Measurements from ENCODE around the gene TNFRSF18. TPM values are rescaled to one million over a fixed set of nuclear protein-coding genes. Genes with fewer than 3 reads are reported as not detected.

The TNFRSF18 gene
- total RNA-seq, 3 donors from 2014 or later (not counting 1 experiment from before 2014, with no cell fraction given), result 40.3 to 81.9 (median 54.7) TPM

DNA sequence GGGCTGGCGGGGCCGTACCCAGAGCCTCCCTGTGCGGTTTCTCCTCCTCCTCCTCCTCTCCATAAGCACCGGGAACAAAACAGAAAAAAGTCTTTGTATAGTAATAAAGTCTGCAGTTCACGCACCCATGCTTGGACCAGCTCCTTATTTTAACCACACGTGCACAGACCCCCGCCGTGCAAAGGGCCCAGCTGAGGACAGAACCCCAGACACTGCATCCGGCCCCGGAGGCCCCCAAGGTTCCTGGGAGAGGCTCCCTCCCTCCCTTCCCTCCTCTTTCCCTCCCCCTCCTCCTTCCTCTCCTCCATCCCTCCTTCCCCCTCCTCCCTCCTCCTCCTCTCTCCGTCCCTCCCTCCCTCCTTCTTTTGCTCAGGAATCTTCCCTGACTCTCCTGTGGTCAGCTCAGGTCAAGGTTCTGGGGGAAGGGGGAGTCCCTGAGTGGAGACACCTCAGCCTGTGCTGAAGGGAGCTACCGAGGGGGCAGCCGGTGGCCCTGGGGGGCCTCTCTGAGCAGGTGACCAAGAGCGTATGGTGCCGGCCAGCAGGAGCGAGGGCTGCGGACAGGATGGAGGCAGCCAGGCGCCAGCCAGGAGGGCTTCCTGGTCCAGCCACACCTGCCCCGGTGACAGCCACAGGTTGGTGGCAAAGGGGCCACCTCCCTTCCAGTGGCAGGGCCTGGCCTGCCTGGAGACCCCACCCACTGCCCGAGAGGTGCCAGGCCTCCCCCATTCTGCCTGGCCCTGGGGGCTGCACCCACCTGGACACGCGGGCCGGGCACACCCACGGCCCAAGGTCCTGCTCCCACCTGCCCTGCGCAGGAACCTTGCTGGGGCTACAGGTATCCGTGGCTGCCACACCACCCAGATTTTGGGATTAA lies 35.9 kb downstream of the TNFRSF18 start:
- intact Hi-C loops (cut with micrococcal nuclease), result loop anchor here (5.0 kb wide), 1 partner anchor 37 kb away; the partner anchor contains the start of gene TNFRSF18
- 49% methylated on average over 23 of the region's 26 CpGs for WGBS (ENCODE audit: insufficient coverage)
- H3K27ac ChIP-seq (ENCODE audit: low read length), result no peak overlapping the region
- H3K4me3 ChIP-seq (ENCODE audit: low read length), result no peak overlapping the region
- H3K4me1 Mint-ChIP-seq, result peaks cover 10 to 14% of the 10 kb centered on the region in 2 donors
- TF ChIP-seq, protein P1, sequence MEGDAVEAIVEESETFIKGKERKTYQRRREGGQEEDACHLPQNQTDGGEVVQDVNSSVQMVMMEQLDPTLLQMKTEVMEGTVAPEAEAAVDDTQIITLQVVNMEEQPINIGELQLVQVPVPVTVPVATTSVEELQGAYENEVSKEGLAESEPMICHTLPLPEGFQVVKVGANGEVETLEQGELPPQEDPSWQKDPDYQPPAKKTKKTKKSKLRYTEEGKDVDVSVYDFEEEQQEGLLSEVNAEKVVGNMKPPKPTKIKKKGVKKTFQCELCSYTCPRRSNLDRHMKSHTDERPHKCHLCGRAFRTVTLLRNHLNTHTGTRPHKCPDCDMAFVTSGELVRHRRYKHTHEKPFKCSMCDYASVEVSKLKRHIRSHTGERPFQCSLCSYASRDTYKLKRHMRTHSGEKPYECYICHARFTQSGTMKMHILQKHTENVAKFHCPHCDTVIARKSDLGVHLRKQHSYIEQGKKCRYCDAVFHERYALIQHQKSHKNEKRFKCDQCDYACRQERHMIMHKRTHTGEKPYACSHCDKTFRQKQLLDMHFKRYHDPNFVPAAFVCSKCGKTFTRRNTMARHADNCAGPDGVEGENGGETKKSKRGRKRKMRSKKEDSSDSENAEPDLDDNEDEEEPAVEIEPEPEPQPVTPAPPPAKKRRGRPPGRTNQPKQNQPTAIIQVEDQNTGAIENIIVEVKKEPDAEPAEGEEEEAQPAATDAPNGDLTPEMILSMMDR (IDR thresholded peaks at IDR 0.05), result no peak
- no peaks in the 10 kb centered on the region for H3K36me3 Mint-ChIP-seq
- no peaks in the 10 kb centered on the region for H3K36me3 ChIP-seq (ENCODE audit: control insufficient read depth, insufficient read depth, low read length)
- ATAC-seq (no peak), DNase-seq (peak in 1 of 2 donors; percentile 14)
- H3K27me3 Mint-ChIP-seq (ENCODE audit: low read depth in 2 of 2), result peaks cover 0 to 18% of the 10 kb centered on the region in 2 donors
- H3K27me3 ChIP-seq (ENCODE audit: control insufficient read depth, insufficient read depth, low read length), result peaks cover 8% of the 10 kb centered on the region
- no peaks in the 10 kb centered on the region for H3K9me3 Mint-ChIP-seq
- no peak overlapping the region for H3K4me3 Mint-ChIP-seq
- H3K4me1 ChIP-seq (ENCODE audit: control insufficient read depth, insufficient read depth, low read length), result peaks cover 88% of the 10 kb centered on the region
- no peaks in the 10 kb centered on the region for H3K9me3 ChIP-seq (ENCODE audit: control insufficient read depth, insufficient read depth, low read length)
- H3K27ac Mint-ChIP-seq, result peak overlapping the region in 1 of 2 donors; percentile 25

DNA sequence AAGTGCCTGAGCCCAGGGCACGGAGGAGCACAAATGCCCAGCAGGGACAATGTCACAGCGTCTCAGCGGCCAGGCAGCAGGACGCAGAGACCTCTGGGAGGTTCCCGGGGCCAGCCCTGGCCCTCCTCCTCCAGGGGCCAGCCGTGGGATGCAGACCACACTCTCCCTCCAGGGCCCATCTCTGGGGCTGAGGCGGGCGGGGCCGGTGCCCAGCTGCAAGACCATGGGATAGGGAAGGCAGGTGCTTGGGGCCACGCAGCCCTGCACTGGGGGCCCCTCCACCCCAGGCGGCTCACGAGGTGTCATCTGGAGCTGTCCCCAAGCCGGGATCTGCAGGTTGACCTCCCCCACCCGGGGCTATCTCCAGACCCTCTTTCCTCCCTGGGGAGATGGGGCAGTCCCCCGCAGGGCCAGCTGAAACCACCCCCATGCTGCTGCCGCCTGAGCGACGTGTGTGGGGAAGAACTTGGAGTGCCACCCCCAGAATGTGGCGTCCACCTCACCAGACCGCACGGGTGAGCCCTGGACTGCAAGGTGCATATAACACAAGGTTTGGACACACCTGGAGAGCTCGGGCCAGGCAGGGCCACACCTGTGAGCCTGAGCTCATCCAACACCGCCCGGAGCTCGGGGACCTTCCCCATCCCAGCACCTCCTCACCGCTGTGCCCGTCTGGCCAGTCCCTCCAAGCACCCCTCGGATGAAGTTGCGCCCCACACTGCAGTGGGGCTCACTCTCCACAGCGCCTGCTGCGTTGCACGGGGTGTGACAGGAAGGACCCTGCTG lies 36.8 kb downstream of the TNFRSF18 start:
- H3K36me3 ChIP-seq (ENCODE audit: control insufficient read depth, insufficient read depth, low read length), result no peaks in the 10 kb centered on the region
- DNase-seq (no peak), ATAC-seq (no peak)
- H3K36me3 Mint-ChIP-seq, result no peaks in the 10 kb centered on the region
- H3K4me1 Mint-ChIP-seq, result peaks cover 11 to 18% of the 10 kb centered on the region in 2 donors
- no peaks in the 10 kb centered on the region for H3K9me3 Mint-ChIP-seq
- H3K27me3 Mint-ChIP-seq (ENCODE audit: low read depth in 2 of 2), result peaks cover 0 to 18% of the 10 kb centered on the region in 2 donors
- no peaks in the 10 kb centered on the region for H3K9me3 ChIP-seq (ENCODE audit: control insufficient read depth, insufficient read depth, low read length)
- peak overlapping the region in 1 of 2 donors; percentile 25 for H3K27ac Mint-ChIP-seq
- peaks cover 92% of the 10 kb centered on the region for H3K4me1 ChIP-seq (ENCODE audit: control insufficient read depth, insufficient read depth, low read length)
- TF ChIP-seq, protein P1 (IDR thresholded peaks at IDR 0.05), result no peak
- no peak overlapping the region for H3K4me3 Mint-ChIP-seq
- 72% methylated on average over 31 of the region's 32 CpGs for WGBS (ENCODE audit: insufficient coverage)
- intact Hi-C loops (cut with micrococcal nuclease), result loop anchor here (5.0 kb wide), 1 partner anchor 38 kb away; the partner anchor contains the start of gene TNFRSF18
- peaks cover 8% of the 10 kb centered on the region for H3K27me3 ChIP-seq (ENCODE audit: control insufficient read depth, insufficient read depth, low read length)
- no peak overlapping the region for H3K27ac ChIP-seq (ENCODE audit: low read length)
- no peak overlapping the region for H3K4me3 ChIP-seq (ENCODE audit: low read length)

DNA sequence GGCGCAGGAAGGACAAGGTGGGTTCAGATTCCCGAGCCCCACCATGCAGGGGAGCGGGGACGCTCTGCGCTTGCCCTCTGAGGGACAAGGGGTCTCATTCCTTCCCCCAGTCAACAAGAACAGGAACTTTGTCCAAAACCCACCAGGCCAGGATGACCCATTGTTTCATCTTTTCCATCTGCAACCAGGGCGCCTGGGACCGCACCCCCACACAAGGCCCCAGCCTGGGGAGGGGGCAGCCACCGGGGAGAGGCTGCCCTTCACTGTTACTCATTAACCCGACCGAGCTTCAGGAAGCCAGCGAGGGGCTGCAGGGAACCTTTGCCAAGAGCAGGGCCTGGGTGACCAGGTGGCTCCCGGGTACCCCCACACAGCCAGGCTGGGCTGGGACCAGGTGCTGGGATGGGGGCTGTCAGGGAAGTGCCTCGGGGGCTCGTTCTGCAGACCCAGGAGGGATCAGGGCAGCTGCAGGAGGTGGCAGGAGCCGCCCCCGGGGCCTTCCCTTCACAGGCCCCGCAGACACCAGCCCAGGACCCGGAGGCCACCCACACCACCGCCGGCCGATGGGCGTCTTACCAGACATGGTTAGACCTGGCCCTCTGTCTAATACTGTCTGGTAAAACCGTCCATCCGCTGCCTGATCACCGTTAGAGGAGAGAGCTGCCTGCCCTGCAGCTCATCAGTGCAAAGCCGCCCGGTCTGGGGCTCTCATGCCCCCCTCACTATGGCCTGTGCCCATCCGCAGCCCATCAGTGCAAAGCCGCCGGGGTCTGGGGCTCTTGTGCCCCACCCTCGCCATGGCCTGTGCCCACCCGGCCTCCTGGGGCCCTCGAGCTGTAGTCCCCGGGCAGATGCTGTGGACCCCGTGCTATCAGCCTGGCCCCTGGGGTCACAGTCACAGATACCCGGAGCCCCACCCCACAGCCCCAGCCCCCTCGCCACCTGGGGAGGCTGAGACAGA lies 37.7 kb downstream of the TNFRSF18 start:
- no peaks in the 10 kb centered on the region for H3K36me3 ChIP-seq (ENCODE audit: control insufficient read depth, insufficient read depth, low read length)
- peaks cover 83% of the 10 kb centered on the region for H3K4me1 ChIP-seq (ENCODE audit: control insufficient read depth, insufficient read depth, low read length)
- intact Hi-C loops (cut with micrococcal nuclease), result no loop called here
- ATAC-seq, result no peak
- no peak overlapping the region for H3K4me3 Mint-ChIP-seq
- H3K27ac Mint-ChIP-seq, result no peak overlapping the region
- no peaks in the 10 kb centered on the region for H3K9me3 ChIP-seq (ENCODE audit: control insufficient read depth, insufficient read depth, low read length)
- H3K36me3 Mint-ChIP-seq, result no peaks in the 10 kb centered on the region
- H3K27me3 Mint-ChIP-seq (ENCODE audit: low read depth in 2 of 2), result peaks cover 0 to 18% of the 10 kb centered on the region in 2 donors
- H3K27me3 ChIP-seq (ENCODE audit: control insufficient read depth, insufficient read depth, low read length), result peaks cover 8% of the 10 kb centered on the region
- H3K27ac ChIP-seq (ENCODE audit: low read length), result no peak overlapping the region
- H3K4me1 Mint-ChIP-seq, result peaks cover 11 to 18% of the 10 kb centered on the region in 2 donors
- no peak overlapping the region for H3K4me3 ChIP-seq (ENCODE audit: low read length)
- WGBS (ENCODE audit: insufficient coverage), result 84% methylated on average over 37 of the region's 37 CpGs
- TF ChIP-seq, protein P1 (IDR thresholded peaks at IDR 0.05), result no peak
- DNase-seq, result no peak
- no peaks in the 10 kb centered on the region for H3K9me3 Mint-ChIP-seq
